AG04450 (cell line): ENCODE measurements around the gene CCDC88C. TPM values are rescaled to one million over a fixed set of nuclear protein-coding genes. Genes with fewer than 3 reads are reported as not detected.

Experiments
- CTCF ChIA-PET: fragments of 300-600, 350-600 bp; formaldehyde crosslinking; extraction: SDS; loops from one replicate; lab custom pipeline; 2022; ENCODE audit warnings: antibody characterized with exemption, inconsistent platforms; lab: Charles Lee
- POLR2A ChIA-PET: fragments of 350-600 bp; formaldehyde crosslinking; extraction: SDS; loops from one replicate; lab custom pipeline; 2021; ENCODE audit warnings: antibody characterized with exemption, inconsistent platforms; lab: Yijun Ruan, JAX
- DNase-seq: peaks from one replicate; pipeline ENCODE4 v3.0.0-alpha.2; 2011; ENCODE audit warnings: low read depth, low spot score
- H3K27ac ChIP-seq: one replicate; pipeline ENCODE4 v1.5.1; 2012; ENCODE audit warnings: low read depth, low read length, control low read depth
- H3K27me3 ChIP-seq: one replicate; pipeline ENCODE4 v1.6.0; 2012; ENCODE audit warnings: low read length; ENCODE audit not compliant: control insufficient read depth, insufficient read depth
- H3K4me3 ChIP-seq: 2 replicates; pipeline ENCODE4 v1.5.1; 2011; ENCODE audit warnings: mild to moderate bottlenecking, low read depth, low read length, control low read depth
- H3K9me3 ChIP-seq: 2 replicates; pipeline ENCODE4 v1.5.1; 2012; ENCODE audit warnings: low read length; ENCODE audit not compliant: control insufficient read depth, insufficient read depth
- CTCF ChIP-seq: IDR thresholded peaks from 2 replicates; pipeline ENCODE4 v1.5.1; 2011; ENCODE audit warnings: low read depth, low read length, control low read depth, inconsistent platforms
- polyA plus RNA-seq: library from polyadenylated mRNA; depleted of rRNA; stranded (reverse); fragments of >200 nt; gene quantifications from 2 replicates; pipeline ENCODE4 v1.2.3, GENCODE V29; 2011

The CCDC88C gene
- polyA plus RNA-seq, 1 experiment: 0.01 TPM

GRCh38 chr14:91374287-91374878, 43.2 kb downstream of the CCDC88C start:
- CTCF ChIA-PET: no interaction called here
- POLR2A ChIA-PET: no interaction called here
- peaks cover 12% of the 10 kb centered on the region for H3K27me3 ChIP-seq

GRCh38 chr14:91373591-91374254, 43.9 kb downstream of the CCDC88C start:
- peaks cover 8% of the 10 kb centered on the region for H3K27me3 ChIP-seq
- ChIA-PET POLR2A (no interaction called here), CTCF (no interaction called here)
- no peak for DNase-seq
- H3K27ac ChIP-seq: no peak overlapping the region
- TF ChIP-seq CTCF: no peak
- H3K4me3 ChIP-seq: no peak overlapping the region
- H3K9me3 ChIP-seq: no peaks in the 10 kb centered on the region; the same call in 1 of the 2 replicates

More at GRCh38 chr14:91374287-91374878, 43.2 kb downstream of the CCDC88C start:
- no peak overlapping the region for H3K4me3 ChIP-seq
- H3K27ac ChIP-seq: no peak overlapping the region
- DNase-seq: no peak
- no peaks in the 10 kb centered on the region; the same call in 1 of the 2 replicates for H3K9me3 ChIP-seq
- TF ChIP-seq CTCF: no peak

- Histone ChIP-seq H3K4me3 (no peak overlapping the region), H3K27ac (no peak overlapping the region), H3K27me3 (peaks cover 8% of the 10 kb centered on the region), H3K9me3 (no peaks in the 10 kb centered on the region; the same call in 1 of the 2 replicates)
- CTCF ChIA-PET: no interaction called here
- TF ChIP-seq CTCF: no peak
- no peak for DNase-seq
- POLR2A ChIA-PET: no interaction called here
Measured at GRCh38 chr14:91372671-91373495, 44.7 kb downstream of the CCDC88C start.

GRCh38 chr14:91371990-91372375, 45.6 kb downstream of the CCDC88C start:
- H3K27me3 ChIP-seq: peaks cover 12% of the 10 kb centered on the region
- no peak overlapping the region for H3K4me3 ChIP-seq
- DNase-seq: no peak
- ChIA-PET POLR2A (no interaction called here), CTCF (no interaction called here)
- TF ChIP-seq CTCF: no peak
- H3K9me3 ChIP-seq: no peaks in the 10 kb centered on the region; the same call in 1 of the 2 replicates
- H3K27ac ChIP-seq: no peak overlapping the region
